NOMO-1 treated with dmso at 0.1 percent for 144 hours (cell line): Measurements from ENCODE around the gene PIEZO2.

ENCODE experiments used
- DNase-seq: peaks from one replicate; lab custom pipeline; 2025; ENCODE audit not compliant: unreplicated experiment; lab: John Stamatoyannopoulos, UW

Gene PIEZO2

GRCh38 chr18:11033503-11033902, 115.9 kb downstream of the PIEZO2 start:
- no peak for DNase-seq

DNA sequence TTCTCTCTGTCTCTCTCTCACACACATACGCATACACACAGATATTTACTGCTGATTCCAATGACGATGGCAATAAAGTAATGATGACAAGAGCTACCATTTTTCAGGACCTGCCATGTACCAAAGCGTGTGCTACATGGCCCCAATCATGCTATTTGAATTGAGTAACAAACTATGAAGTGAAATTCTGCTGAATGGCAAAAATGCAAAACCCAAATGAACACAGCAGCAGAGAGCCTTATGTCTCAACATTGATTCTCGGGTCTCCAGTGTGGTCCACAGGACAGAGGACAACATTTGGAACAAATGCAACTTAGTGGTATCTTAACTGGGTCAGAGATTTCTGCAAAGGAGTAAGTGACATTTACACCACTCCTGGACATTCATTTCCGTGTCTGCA, 117.4 kb downstream of the PIEZO2 start:
- no peak for DNase-seq

GRCh38 chr18:11029021-11029420, 120.3 kb downstream of the PIEZO2 start:
- no peak for DNase-seq

- DNase-seq = no peak
Measured at GRCh38 chr18:11027862-11028261, 121.5 kb downstream of the PIEZO2 start.

DNA sequence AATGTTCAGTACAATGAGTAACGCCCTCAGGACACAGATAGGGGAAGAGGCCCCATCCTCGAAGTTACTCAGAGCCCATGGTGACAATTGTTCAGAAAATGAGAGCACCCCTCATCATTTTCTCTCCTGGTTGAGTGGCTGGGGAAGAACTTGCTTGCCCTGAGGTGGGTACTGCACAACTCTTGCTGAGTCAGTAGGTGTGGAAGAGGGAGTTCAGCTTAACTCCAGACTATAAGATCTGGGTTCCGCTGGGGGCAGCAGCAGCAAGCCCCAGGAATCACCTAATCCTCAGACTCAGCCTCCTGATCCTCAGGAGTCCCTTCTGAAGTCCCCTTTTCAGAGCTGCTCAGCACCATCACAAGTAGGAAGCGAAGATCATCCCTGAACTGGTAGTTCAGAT, 123.7 kb downstream of the PIEZO2 start:
- DNase-seq = no peak

GRCh38 chr18:11024928-11025669, 124.3 kb downstream of the PIEZO2 start:
- no peak for DNase-seq

GRCh38 chr18:11021477-11021876, 127.9 kb downstream of the PIEZO2 start:
- no peak for DNase-seq

GRCh38 chr18:11020877-11021414, 128.4 kb downstream of the PIEZO2 start:
- no peak for DNase-seq

- DNase-seq = no peak
Measured at GRCh38 chr18:11020161-11020853, 129.1 kb downstream of the PIEZO2 start.

DNA sequence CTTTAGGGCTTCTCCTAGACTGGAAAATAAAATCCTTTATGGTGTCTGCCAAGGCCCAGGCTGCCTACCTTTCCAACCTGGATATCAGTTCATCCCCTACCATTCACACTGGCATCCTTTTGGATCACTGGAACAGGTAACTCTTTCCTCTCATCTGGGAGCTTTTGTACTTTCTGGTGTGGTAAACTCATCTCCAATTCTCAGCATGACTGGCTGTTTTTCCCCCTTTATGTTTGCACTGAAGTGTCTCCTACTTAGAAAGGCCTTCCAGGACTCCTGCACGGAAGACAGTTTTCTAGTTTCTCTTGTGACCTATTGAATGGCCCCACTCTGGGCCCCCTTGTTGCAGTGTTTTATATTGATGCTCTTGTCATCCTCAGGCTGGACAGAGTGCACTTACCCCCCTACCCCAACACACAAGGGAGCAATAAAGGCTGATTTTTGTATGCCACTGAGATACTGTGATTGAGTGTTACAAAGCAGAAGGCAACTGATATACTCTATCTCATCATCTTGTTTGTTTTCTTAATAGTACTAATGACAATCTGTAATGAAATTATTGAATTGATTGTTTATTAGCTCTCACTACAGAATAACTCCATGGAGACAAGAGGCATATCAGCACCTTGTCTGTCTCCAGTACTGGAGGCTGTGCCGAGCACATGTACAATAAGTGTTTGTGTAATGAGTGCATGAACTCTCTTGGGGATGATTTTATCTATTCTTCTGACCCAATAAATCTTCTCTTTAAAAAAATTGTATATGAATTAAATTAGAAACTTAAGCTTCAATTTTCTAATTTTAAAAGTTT, 129.9 kb downstream of the PIEZO2 start:
- DNase-seq = no peak

DNA sequence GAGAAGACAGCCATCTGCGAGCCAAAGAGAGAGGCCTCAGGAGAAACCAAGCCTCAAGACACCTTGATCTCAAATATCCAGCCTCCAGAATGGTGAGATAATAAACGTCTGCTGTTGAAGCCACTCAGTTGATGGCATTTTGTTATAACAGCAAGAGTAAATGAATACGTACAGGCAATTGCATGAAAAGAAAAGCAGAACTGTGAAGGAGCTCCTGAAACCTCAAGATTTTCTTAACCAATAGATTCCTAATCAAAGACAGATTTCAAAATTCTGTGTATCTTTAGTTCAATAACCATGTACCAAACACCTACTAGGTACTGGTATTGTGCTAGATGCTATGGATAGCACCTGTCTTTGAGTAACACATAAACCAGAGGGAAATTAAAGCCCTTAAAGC, 139.5 kb downstream of the PIEZO2 start:
- DNase-seq = no peak

DNA sequence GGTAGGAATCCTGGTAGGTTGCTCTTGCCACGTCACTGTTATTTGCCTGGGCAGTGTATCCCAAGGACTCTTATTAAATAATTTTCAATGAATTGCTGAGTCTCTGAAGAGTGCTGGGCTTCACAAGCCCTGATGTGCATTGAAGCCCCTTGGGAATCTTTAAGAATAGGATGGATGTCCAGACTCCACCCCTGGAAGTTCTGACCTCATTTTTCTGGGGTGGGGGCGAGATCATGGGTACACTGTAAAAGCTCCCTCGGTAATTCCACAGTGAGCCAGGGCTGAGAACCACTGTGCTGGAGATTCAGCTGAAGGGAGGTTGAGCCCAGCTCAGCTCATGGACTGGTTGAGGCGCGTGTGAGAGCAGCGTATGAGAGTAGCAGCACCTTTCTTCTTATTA, 140.2 kb downstream of the PIEZO2 start:
- no peak for DNase-seq

DNA sequence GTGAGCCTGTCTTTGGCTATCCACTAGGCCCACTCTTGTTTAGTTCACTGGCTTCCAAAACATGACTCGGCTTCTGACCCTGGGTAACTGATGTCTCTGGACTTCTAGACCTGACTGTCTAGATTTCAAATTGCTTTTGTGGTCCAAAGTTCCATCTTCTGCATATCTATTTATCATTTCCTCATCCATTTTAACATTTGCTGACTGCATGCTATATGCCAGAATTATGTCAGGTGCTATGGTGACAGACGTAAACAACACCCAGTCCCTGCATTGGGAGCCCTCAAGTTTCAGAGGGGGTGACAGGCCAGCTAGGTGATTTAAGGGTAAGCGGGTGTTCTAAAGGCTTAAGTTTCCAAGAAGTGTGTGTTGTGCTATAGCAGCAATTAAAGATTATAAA, 140.9 kb downstream of the PIEZO2 start:
- DNase-seq = no peak

DNA sequence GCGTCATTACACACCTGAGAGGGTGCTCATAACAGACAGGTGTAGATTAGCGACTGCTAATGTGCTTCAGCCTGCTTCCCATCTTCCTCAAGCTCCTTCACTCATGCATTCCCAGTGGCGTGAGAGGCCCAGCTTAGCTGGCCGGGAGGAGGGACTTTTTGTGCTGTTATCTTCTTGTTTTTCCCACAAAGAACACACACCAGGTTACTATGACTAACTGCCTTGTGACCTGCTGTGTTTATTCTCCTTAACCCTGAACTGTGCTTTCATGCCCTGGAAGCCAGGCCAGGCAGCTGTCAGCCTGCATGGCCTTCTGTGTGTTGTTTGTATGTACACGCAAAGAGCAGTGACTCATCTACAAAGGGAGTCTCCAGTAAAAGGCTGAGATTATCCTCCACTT, 143.8 kb downstream of the PIEZO2 start:
- no peak for DNase-seq

- no peak for DNase-seq
Measured at GRCh38 chr18:11004951-11005350, 144.4 kb downstream of the PIEZO2 start.

DNA sequence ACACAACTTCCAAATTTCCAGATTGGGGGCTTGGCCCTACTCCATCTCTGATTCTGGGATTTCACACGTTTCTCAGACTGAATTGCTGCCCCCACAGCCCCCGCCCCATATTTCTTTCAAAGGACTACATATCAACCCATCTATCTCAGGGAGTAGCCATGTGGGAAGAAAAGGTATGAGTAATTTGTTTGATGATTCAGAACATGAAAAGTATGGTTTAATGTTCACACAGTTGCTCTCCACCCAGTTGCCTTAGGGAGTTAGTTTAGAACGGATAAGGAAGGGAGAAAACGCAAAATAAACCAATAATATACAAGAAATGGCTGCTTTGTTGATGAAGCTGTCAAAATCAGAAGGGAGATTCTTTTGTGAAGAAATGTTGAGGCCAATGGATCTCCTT, 145.1 kb downstream of the PIEZO2 start:
- no peak for DNase-seq

DNA sequence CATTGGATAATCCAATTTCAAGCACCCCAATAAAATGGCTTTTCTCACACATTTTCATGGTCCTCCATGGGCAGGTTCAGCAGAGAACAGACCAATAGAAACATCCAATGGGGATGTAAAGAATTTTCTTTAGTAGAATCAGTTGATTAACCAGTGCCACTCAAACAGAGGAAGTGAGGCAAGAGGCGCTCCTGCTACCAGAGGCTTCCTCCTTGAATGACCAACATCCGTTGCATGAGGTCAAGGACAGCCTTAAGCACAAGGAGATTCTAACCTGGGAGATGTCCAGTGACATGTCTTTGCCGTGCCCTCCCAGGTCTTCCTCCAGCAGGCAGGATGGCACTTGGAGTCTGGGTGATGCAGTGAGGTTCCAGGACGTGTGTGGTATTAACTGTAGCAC, 146.6 kb downstream of the PIEZO2 start:
- no peak for DNase-seq

GRCh38 chr18:11002277-11002676, 147.1 kb downstream of the PIEZO2 start:
- no peak for DNase-seq

GRCh38 chr18:11000071-11000470, 149.3 kb downstream of the PIEZO2 start:
- no peak for DNase-seq

GRCh38 chr18:10997885-10998284, 151.5 kb downstream of the PIEZO2 start:
- DNase-seq = no peak

- DNase-seq = no peak
Measured at GRCh38 chr18:10995550-10995949, 153.8 kb downstream of the PIEZO2 start.

- DNase-seq = no peak
Measured at GRCh38 chr18:10989486-10989885, 159.9 kb downstream of the PIEZO2 start.
